Activated naive CD4-positive, alpha-beta T cell treated with anti-CD3 and anti-CD28 coated beads, Interleukin-2, amount 10 ng/mL, durations not matched to agents 7 days and 5 days (primary cell): ENCODE measurements around the gene DKKL1.

Source experiments
- CTCF ChIA-PET: fragments of 350-600 bp; sonication (Branson Sonifier 250); formaldehyde crosslinking; loops from one replicate; lab custom pipeline; 2021; ENCODE audit warnings: antibody characterized with exemption; lab: Charles Lee
- DNase-seq: peaks from one replicate; pipeline ENCODE4 v3.0.0-alpha.2; 2020
- H3K27ac Mint-ChIP-seq: one replicate; pipeline ENCODE4 v1.8.0; 2021; ENCODE audit warnings: mild to moderate bottlenecking, moderate library complexity, mixed read lengths
- H3K27me3 Mint-ChIP-seq: one replicate; pipeline ENCODE4 v1.8.0; 2021; ENCODE audit warnings: mild to moderate bottlenecking, mixed read lengths
- H3K36me3 Mint-ChIP-seq: one replicate; pipeline ENCODE4 v1.8.0; 2021; ENCODE audit warnings: mixed read lengths
- H3K4me1 Mint-ChIP-seq: one replicate; pipeline ENCODE4 v1.8.0; 2021; ENCODE audit warnings: mixed read lengths
- H3K4me3 Mint-ChIP-seq: one replicate; pipeline ENCODE4 v1.8.0; 2021; ENCODE audit warnings: mild to moderate bottlenecking, moderate library complexity, mixed read lengths
- H3K9me3 Mint-ChIP-seq: one replicate; pipeline ENCODE4 v1.8.0; 2021; ENCODE audit warnings: mixed read lengths

The DKKL1 gene

GRCh38 chr19:49333418-49333805 is 30.3 kb upstream of the DKKL1 start:
- H3K36me3 Mint-ChIP-seq, result peaks cover 42% of the 10 kb centered on the region
- H3K4me1 Mint-ChIP-seq, result peaks cover 80% of the 10 kb centered on the region
- no peaks in the 10 kb centered on the region for H3K9me3 Mint-ChIP-seq
- H3K4me3 Mint-ChIP-seq, result peak overlapping the region; percentile 73
- DNase-seq, result no peak
- H3K27ac Mint-ChIP-seq, result peak overlapping the region; percentile 92
- H3K27me3 Mint-ChIP-seq, result no peaks in the 10 kb centered on the region
- CTCF ChIA-PET, result interaction anchor here (1.6 kb wide), 1 partner anchor 67 kb away, joined by 4 read pairs; no protein-coding TSS in a partner anchor

GRCh38 chr19:49333811-49334288 is 29.8 kb upstream of the DKKL1 start:
- peak overlapping the region; percentile 92 for H3K27ac Mint-ChIP-seq
- peaks cover 80% of the 10 kb centered on the region for H3K4me1 Mint-ChIP-seq
- DNase-seq, result peak; percentile 85
- peaks cover 42% of the 10 kb centered on the region for H3K36me3 Mint-ChIP-seq
- CTCF ChIA-PET, result interaction anchor here (1.6 kb wide), 1 partner anchor 68 kb away, joined by 4 read pairs; no protein-coding TSS in a partner anchor
- no peaks in the 10 kb centered on the region for H3K27me3 Mint-ChIP-seq
- H3K4me3 Mint-ChIP-seq, result peak overlapping the region; percentile 73
- H3K9me3 Mint-ChIP-seq, result no peaks in the 10 kb centered on the region

GRCh38 chr19:49335071-49335783 is 28.4 kb upstream of the DKKL1 start, which contains the start of gene CD37:
Gene CD37 (plus strand): TSS chr19:49335406. CDS start chr19:49335541, 135 bp downstream.
- H3K4me1 Mint-ChIP-seq, result peaks cover 82% of the 10 kb centered on the region
- CTCF ChIA-PET, result no interaction called here
- H3K27ac Mint-ChIP-seq, result peak within 1 kb of the TSS; percentile 99
- peak within 1 kb of the TSS; percentile 98 for H3K4me3 Mint-ChIP-seq
- peaks cover 46% of the 10 kb centered on the region for H3K36me3 Mint-ChIP-seq
- DNase-seq, result peak; percentile 81
- H3K9me3 Mint-ChIP-seq, result no peaks in the 10 kb centered on the region
- H3K27me3 Mint-ChIP-seq, result no peaks in the 10 kb centered on the region

GRCh38 chr19:49335784-49336481 is 27.7 kb upstream of the DKKL1 start:
- peaks cover 46% of the 10 kb centered on the region for H3K36me3 Mint-ChIP-seq
- no peaks in the 10 kb centered on the region for H3K27me3 Mint-ChIP-seq
- no peak for DNase-seq
- no peaks in the 10 kb centered on the region for H3K9me3 Mint-ChIP-seq
- peak overlapping the region; percentile 98 for H3K4me3 Mint-ChIP-seq
- H3K27ac Mint-ChIP-seq, result peak overlapping the region; percentile 99
- peaks cover 84% of the 10 kb centered on the region for H3K4me1 Mint-ChIP-seq
- CTCF ChIA-PET, result no interaction called here

- H3K36me3 Mint-ChIP-seq, result peaks cover 39% of the 10 kb centered on the region
- peaks cover 76% of the 10 kb centered on the region for H3K4me1 Mint-ChIP-seq
- DNase-seq, result no peak
- no peaks in the 10 kb centered on the region for H3K27me3 Mint-ChIP-seq
- CTCF ChIA-PET, result no interaction called here
- H3K9me3 Mint-ChIP-seq, result no peaks in the 10 kb centered on the region
- H3K4me3 Mint-ChIP-seq, result peak overlapping the region; percentile 98
- peak overlapping the region; percentile 99 for H3K27ac Mint-ChIP-seq
These were observed 27.0 kb upstream of the DKKL1 start for GRCh38 chr19:49336482-49337266.

GRCh38 chr19:49337267-49338022 is 26.2 kb upstream of the DKKL1 start:
- H3K27me3 Mint-ChIP-seq, result no peaks in the 10 kb centered on the region
- CTCF ChIA-PET, result interaction anchor here (1.2 kb wide), 1 partner anchor 10 kb away, joined by 3 read pairs; no protein-coding TSS in a partner anchor

GRCh38 chr19:49338023-49338677 is 25.5 kb upstream of the DKKL1 start:
- CTCF ChIA-PET, result interaction anchor here (1.2 kb wide), 1 partner anchor 10 kb away, joined by 3 read pairs; no protein-coding TSS in a partner anchor
- peak overlapping the region; percentile 15 for H3K4me3 Mint-ChIP-seq
- H3K27ac Mint-ChIP-seq, result no peak overlapping the region
- no peaks in the 10 kb centered on the region for H3K9me3 Mint-ChIP-seq
- H3K27me3 Mint-ChIP-seq, result no peaks in the 10 kb centered on the region
- peaks cover 62% of the 10 kb centered on the region for H3K4me1 Mint-ChIP-seq
- H3K36me3 Mint-ChIP-seq, result peaks cover 41% of the 10 kb centered on the region
- no peak for DNase-seq

More at GRCh38 chr19:49337267-49338022, 26.2 kb upstream of the DKKL1 start:
- Mint-ChIP-seq H3K36me3 (peaks cover 37% of the 10 kb centered on the region), H3K4me1 (peaks cover 69% of the 10 kb centered on the region), H3K9me3 (no peaks in the 10 kb centered on the region), H3K4me3 (peak overlapping the region; percentile 98), H3K27ac (peak overlapping the region; percentile 99)
- no peak for DNase-seq

GRCh38 chr19:49338691-49339300 is 24.9 kb upstream of the DKKL1 start:
- Mint-ChIP-seq H3K27ac (no peak overlapping the region), H3K27me3 (no peaks in the 10 kb centered on the region), H3K4me1 (peaks cover 55% of the 10 kb centered on the region), H3K36me3 (peaks cover 41% of the 10 kb centered on the region), H3K4me3 (no peak overlapping the region), H3K9me3 (no peaks in the 10 kb centered on the region)
- CTCF ChIA-PET, result interaction anchor here (1.2 kb wide), 1 partner anchor 11 kb away, joined by 3 read pairs; no protein-coding TSS in a partner anchor
- DNase-seq, result no peak

- Mint-ChIP-seq H3K4me3 (no peak overlapping the region), H3K4me1 (peaks cover 49% of the 10 kb centered on the region), H3K27me3 (no peaks in the 10 kb centered on the region), H3K9me3 (no peaks in the 10 kb centered on the region), H3K36me3 (peaks cover 41% of the 10 kb centered on the region), H3K27ac (no peak overlapping the region)
- DNase-seq, result no peak
- CTCF ChIA-PET, result no interaction called here
These were observed 24.2 kb upstream of the DKKL1 start for GRCh38 chr19:49339301-49340068.

- Mint-ChIP-seq H3K9me3 (no peaks in the 10 kb centered on the region), H3K27me3 (no peaks in the 10 kb centered on the region), H3K36me3 (peaks cover 46% of the 10 kb centered on the region), H3K4me1 (peaks cover 50% of the 10 kb centered on the region), H3K27ac (peak overlapping the region; percentile 4), H3K4me3 (no peak overlapping the region)
- no peak for DNase-seq
- CTCF ChIA-PET, result no interaction called here
These were observed 23.4 kb upstream of the DKKL1 start for GRCh38 chr19:49340069-49340864.

GRCh38 chr19:49340865-49341718 is 22.6 kb upstream of the DKKL1 start:
- Mint-ChIP-seq H3K9me3 (no peaks in the 10 kb centered on the region), H3K4me3 (no peak overlapping the region), H3K27me3 (no peaks in the 10 kb centered on the region), H3K36me3 (peaks cover 44% of the 10 kb centered on the region), H3K4me1 (peaks cover 44% of the 10 kb centered on the region), H3K27ac (no peak overlapping the region)
- CTCF ChIA-PET, result no interaction called here
- no peak for DNase-seq
